ENCODE measurements around the gene ZNF292.

GRCh38 chr6:87155842-87156815, 764 bp downstream of the ZNF292 start:
- TF ChIP-seq POLR2A (IDR thresholded peaks at IDR 0.05) (no peak), CTCF (IDR thresholded peaks at IDR 0.05) (no peak), POLR2AphosphoS5 (IDR thresholded peaks at IDR 0.05) (no peak)

All from stomach (tissue), 4 donors.